Vagina (tissue), 2 donors: ENCODE data around the gene NFYC.

Source experiments
- POLR2A ChIP-seq, 2 donors: fragments of 450-650 bp; IDR thresholded peaks; one replicate each; pipeline ENCODE4 v1.6.1; 2017; ENCODE audit warnings: antibody characterized with exemption in 2 of 2, mild to moderate bottlenecking in 2 of 2, moderate library complexity in 2 of 2
- TF ChIP-seq, protein P1 (sequence below), 3 experiments: fragments of 450-650 bp in 2 of 3; fragments of 200-600 bp in 1 of 3; sonication (generic) in 1 of 3; IDR thresholded peaks; one replicate each; pipeline ENCODE4 v1.5.1; 2017 to 2019; ENCODE audit warnings: antibody characterized with exemption in 3 of 3, mild to moderate bottlenecking in 2 of 3, moderate library complexity in 2 of 3

DNA sequence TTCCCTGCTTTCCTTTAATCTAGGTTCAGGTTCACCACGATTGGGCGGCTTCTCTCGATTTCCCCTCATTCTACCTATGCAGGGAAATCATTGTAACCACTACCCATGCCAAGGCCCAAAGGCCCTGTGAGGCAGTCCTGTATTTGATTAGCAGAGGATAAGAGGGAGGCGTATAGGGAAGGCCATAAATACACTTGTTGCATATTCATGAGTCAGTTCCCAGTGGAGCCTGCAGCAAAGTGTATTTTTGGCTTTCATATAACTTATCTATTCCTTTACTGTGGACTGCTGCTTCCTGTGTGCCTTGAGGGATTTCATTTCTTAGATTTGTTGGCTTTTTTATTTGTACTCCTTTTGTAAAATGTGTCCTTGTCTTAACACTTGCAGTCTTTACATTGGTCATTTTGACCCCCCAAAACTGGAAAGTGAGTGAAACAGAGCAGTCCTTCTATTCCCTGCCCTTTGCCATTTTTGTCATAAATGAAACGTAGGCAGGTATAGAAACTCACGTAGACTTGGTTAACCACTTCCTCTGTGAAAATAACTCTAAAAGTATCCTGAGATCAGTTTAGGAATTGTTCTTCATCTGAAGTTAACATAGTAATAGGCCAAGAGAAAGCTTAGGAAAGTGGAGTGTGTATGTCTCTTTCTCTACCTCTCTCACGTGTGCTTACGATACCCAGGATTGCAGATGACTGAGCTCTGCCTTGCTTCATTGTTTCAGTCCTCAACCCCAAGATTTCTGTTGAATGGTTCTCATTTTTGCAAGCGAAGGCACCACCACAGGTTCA lies 72.4 kb downstream of the NFYC start:
- TF ChIP-seq, protein P1, sequence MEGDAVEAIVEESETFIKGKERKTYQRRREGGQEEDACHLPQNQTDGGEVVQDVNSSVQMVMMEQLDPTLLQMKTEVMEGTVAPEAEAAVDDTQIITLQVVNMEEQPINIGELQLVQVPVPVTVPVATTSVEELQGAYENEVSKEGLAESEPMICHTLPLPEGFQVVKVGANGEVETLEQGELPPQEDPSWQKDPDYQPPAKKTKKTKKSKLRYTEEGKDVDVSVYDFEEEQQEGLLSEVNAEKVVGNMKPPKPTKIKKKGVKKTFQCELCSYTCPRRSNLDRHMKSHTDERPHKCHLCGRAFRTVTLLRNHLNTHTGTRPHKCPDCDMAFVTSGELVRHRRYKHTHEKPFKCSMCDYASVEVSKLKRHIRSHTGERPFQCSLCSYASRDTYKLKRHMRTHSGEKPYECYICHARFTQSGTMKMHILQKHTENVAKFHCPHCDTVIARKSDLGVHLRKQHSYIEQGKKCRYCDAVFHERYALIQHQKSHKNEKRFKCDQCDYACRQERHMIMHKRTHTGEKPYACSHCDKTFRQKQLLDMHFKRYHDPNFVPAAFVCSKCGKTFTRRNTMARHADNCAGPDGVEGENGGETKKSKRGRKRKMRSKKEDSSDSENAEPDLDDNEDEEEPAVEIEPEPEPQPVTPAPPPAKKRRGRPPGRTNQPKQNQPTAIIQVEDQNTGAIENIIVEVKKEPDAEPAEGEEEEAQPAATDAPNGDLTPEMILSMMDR (IDR thresholded peaks at IDR 0.05) = no peak
- no peak for TF ChIP-seq POLR2A (IDR thresholded peaks at IDR 0.05)
